Effector CD8-positive, alpha-beta T cell (primary cell): ENCODE measurements around the gene GTPBP1.

Experiments used
- DNase-seq: peaks from one replicate; lab custom pipeline; 2025; lab: John Stamatoyannopoulos, UW

The GTPBP1 gene

GRCh38 chr22:38727123-38727522 lies 21.4 kb downstream of the GTPBP1 start:
- DNase-seq = no peak

- DNase-seq = no peak
These were observed 22.0 kb downstream of the GTPBP1 start for GRCh38 chr22:38727530-38728451.

- DNase-seq = no peak
These were observed 23.4 kb downstream of the GTPBP1 start for GRCh38 chr22:38728871-38729796.

- DNase-seq = no peak
These were observed 24.2 kb downstream of the GTPBP1 start for GRCh38 chr22:38729946-38730345.

- no peak for DNase-seq
These were observed 24.7 kb downstream of the GTPBP1 start for GRCh38 chr22:38730411-38730871.

GRCh38 chr22:38731703-38732161 lies 26.0 kb downstream of the GTPBP1 start:
- DNase-seq = no peak

GRCh38 chr22:38732251-38732815 lies 26.6 kb downstream of the GTPBP1 start:
- DNase-seq = no peak

GRCh38 chr22:38733329-38733723 lies 27.6 kb downstream of the GTPBP1 start:
- peak; percentile 46 for DNase-seq

GRCh38 chr22:38733724-38734381 lies 28.1 kb downstream of the GTPBP1 start:
- no peak for DNase-seq

- DNase-seq = no peak
These were observed 28.8 kb downstream of the GTPBP1 start for GRCh38 chr22:38734421-38735100.

GRCh38 chr22:38735126-38735464 lies 29.4 kb downstream of the GTPBP1 start:
- no peak for DNase-seq

GRCh38 chr22:38735465-38736256 lies 29.9 kb downstream of the GTPBP1 start:
- DNase-seq = no peak

- no peak for DNase-seq
These were observed 30.5 kb downstream of the GTPBP1 start for GRCh38 chr22:38736257-38736570.

GRCh38 chr22:38737302-38738060 lies 31.7 kb downstream of the GTPBP1 start:
- DNase-seq = no peak

GRCh38 chr22:38738475-38739070 lies 32.8 kb downstream of the GTPBP1 start:
- no peak for DNase-seq

GRCh38 chr22:38739300-38740055 lies 33.7 kb downstream of the GTPBP1 start:
- DNase-seq = no peak

- no peak for DNase-seq
These were observed 34.5 kb downstream of the GTPBP1 start for GRCh38 chr22:38740116-38740723.

GRCh38 chr22:38740754-38741153 lies 35.0 kb downstream of the GTPBP1 start:
- no peak for DNase-seq
